K562 treated with DMSO at 1 percent for 4 hours (cell line): ENCODE results near the gene POU6F2. TPM values are rescaled to one million over a fixed set of nuclear protein-coding genes. Genes with fewer than 3 reads are reported as not detected.

Experiments
- total RNA-seq: library from RNA; unstranded; fragments of 300-600 nt; gene quantifications from 2 replicates; pipeline ENCODE4 v1.2.3, GENCODE V29; 2022; ENCODE audit not compliant: insufficient read depth

The POU6F2 gene
- 2.1 and 2.3 TPM in 2 replicates for total RNA-seq

GRCh38 chr7:38977685-38978084, at the start of gene POU6F2:
TSS of gene POU6F2 (plus strand) at chr7:38977909. CDS start at chr7:38977954, 45 bp downstream.

Other genes with a start within 250 kb of the POU6F2 start
- 13.0 and 13.9 TPM in 2 replicates for gene VPS41, start 68.7 kb upstream of the POU6F2 start, total RNA-seq